KBM-7 (cell line): ENCODE results near the gene KLF5.
"Not testable (repeated sequence)": the region's sequence is repeated elsewhere in the genome, so short reads cannot be mapped to it uniquely, and the experiment has no call there.

ENCODE experiments used
- DNase-seq: peaks from one replicate; pipeline ENCODE4 v3.0.0-alpha.2; 2015
- in situ Hi-C: fragments of 300-500 bp; cut with MboI; formaldehyde crosslinking; loops from 2 replicates; pipeline ENCODE4 v1.14.3; 2020; ENCODE audit warnings: low sequenced_read_pairs, low pct_unique_long_range_greater_than_20kb, mixed read lengths

Gene KLF5

DNA sequence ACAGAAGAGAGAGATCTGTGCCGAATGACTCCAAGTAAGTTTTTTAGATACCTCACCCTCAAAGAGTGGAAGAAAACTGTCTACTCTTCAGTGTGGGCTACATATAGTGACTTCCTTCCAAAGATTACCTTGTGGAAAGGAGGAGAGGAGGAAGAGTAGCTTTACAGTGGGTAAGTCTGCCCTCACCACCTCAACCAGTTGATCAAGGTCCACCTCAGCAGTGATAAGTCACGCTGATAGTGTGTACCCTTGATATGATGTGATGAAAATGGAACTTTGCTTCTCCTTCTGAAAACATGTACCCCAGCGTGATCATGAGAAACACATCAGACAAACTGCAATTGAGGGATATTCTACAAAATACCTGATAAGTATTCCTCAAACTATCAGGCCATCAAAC, 20.6 kb downstream of the KLF5 start:
- no peak for DNase-seq
- in situ Hi-C loops: no loop called here

DNA sequence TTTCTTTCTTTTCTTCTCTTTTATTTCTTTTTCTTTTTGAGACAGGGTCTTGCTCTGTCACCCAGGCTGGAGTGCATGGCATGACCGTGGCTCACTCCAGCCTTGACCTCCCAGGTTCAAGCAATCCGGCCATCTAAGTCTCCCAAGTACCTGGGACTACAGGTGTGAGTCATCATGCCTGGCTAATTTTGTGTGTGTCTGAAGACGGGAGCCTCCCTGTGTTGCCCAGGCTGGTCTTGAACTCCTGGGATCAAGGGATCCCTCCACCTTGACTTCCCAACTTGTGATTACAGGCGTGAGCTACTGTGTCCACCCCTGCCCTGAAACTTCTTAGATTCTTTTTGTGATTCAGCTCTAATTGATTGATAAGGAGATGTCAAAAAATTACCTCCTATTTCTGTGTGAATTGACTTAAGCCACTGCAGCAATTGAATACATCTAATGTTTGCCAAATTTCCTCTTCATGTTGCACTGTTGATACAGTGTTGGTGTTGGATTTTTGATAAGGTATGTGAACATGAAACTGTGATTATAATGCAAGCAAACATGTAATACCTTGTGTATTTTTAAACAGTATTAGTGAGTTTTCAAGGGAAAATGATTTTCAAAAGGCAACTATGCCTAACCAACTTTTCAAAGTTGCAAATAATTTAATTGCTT, 22.6 kb downstream of the KLF5 start:
- no peak for DNase-seq
- in situ Hi-C loops: no loop called here

DNA sequence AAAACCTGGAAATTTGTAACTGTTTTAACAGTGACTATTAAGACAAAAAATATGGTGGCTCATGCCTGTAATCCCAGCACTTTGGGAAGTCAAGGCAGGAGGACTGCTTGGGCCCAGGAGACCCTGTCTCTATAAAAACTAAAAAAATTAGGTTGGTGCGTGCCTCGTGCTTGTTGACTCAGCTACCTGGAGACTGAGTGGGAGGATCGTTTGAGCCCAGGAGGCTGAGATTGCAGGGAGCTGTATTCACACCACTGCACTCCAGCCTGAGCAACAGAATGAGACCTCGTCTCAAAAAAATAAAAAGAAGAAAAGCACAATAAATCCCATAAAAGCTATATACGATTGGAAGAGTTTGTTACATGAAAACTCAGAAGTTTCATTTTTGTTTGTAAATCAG, 23.7 kb downstream of the KLF5 start:
- no peak for DNase-seq
- in situ Hi-C loops: no loop called here

DNA sequence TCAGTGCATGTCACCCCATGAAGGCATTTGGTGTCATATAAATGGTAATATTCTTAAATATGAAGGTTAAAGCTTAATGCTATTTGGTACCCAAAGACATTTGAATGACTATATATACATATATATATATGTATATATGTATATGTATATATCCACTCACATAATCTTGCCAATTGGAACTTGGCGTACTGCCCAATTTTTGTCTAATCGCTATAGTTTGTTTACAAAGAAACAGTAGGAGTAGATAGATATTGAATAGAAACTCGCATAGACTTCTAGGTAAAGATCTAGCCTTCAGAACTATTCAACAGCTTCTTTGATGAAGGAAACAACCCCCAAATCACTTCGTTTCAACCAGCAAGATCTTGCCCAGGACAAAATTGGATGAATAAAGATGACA, 24.1 kb downstream of the KLF5 start:
- no peak for DNase-seq
- in situ Hi-C loops: no loop called here

DNA sequence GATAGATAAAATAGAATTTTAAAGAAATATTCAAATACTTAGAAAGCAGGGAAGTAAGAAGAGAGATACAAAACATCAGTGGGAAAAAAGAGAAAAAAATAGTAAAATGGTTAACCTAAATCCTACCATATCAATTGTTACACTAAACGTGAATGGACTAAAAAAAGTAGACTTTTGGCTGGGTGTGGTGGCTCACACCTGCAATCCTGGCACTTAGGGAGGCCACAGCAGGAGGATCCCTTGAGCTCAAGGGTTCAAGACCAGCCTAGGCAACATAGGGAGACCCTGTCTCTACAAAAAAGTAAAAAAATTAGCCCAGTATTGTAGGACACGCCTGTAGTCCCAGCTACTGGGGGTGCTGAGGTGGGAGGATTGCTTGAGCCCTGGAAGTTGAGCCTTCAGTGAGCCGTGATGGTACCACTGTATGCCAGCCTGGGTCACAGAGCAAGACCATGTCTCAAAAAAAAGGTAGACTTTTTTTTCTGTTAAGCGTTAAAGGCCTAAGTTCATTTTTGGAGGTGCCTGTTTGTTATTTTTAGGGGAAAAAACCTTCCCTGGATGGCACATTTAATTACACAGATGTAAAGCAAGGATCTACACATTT, 29.6 kb downstream of the KLF5 start:
- in situ Hi-C loops: no loop called here
- DNase-seq: no peak

DNA sequence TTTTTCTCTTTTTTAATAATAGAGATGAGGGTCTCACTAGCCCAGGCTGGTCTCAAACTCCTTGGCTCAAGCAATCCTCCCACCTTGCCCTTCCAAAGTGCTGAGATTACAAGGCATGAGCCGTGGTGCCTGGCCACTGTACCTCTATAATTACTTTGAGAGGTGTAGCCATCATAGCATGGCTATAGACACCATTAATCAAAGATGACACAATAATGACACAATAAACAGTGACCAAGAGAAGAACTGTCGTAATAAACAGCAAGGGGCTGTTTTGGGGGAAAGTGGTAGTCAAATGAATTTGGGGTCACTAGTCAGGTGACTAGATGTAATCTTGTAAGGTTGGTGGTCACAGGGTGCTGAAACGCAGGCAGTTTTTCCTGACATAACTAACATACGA, 30.4 kb downstream of the KLF5 start:
- in situ Hi-C loops: no loop called here
- no peak for DNase-seq

DNA sequence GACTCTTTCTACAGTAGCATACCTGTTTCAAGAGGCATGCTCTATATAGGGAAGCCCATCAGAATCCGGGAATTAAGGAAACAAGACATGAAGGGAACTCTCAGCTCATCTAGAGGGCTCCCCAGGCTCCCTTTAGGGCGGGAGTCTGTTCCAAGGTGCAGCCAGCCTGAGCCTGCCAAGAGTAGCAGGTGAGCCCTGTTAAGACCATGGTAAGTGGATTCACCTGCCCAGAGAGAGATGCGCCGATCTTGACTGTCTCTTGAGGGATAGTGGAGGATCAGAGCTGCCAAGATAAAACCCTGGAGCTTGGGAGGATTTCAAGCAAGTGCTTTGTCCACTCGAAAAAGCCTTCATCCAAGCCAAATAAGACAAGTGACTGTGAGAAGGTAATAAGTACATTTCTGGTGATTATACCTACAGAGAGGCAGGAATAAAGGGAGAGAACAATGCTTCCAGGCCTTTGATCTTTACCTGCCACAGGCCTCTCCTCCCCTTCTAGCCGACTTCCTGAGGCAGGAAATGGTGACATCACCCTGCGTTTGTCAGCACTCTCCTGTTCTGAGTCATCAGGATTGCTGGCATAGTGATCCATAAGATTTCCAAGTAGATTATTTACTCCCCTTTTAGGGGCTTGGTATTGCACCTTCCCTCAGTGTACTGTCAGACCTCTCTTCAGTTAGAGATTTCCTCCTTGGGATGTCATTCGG, 31.5 kb downstream of the KLF5 start:
- in situ Hi-C loops: no loop called here
- DNase-seq: peak; percentile 13

DNA sequence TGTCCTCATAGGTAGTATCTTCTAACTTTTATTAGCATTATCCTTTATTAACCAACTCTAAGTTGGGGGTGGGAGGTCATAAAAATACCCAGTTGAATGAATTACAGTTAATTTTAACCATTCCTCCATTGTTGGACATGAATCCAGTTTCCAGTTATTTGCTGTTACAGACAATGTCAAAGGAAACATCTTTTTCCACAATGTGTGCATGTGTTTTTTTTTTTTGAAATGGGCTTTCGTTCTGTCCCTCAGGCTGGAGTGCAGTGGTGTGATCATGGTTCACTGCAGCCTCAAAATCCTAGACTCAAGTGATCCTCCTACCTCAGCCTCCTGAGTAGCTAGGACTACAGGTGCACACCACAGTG, 32.0 kb downstream of the KLF5 start:
- DNase-seq: no peak
- in situ Hi-C loops: no loop called here

DNA sequence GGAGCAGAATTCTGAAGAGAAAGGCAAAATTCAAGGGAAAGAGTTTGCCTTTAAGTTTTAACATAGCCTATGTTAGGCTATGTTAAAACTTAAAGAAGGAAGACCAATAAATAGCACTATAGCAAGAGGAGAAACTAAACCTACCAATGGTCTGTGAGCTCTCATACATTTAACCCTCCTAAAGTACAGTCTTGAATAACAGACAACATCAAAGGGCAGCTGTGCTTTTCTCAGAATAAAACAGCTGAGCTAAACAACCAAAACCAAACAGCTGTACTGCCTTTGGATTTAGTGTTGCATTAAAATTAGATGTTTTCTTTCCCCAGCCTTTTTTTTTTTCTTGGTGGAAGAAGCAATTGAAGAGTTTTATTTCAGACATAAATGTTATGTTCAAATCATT, 34.0 kb downstream of the KLF5 start:
- DNase-seq: no peak
- in situ Hi-C loops: no loop called here

DNA sequence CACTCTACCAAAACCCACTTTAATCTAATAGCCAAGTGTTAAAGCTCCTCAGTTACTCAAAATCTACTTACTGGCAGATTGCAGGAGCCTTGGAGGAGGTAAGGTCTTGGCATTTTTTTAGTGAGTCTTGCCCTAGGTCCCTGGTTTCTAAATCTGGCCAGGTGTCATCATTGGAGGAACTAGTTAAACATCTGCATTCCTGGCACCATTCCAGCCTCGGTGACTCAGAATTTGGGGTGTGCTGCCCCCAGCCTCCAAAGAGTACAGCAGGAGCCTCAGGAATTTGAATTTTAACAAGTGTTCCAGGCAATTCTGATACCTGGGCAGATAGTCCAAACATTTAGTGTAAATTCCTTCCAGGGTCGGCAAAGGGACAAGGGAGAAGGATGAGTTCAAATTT, 37.4 kb downstream of the KLF5 start:
- DNase-seq: no peak
- in situ Hi-C loops: no loop called here

DNA sequence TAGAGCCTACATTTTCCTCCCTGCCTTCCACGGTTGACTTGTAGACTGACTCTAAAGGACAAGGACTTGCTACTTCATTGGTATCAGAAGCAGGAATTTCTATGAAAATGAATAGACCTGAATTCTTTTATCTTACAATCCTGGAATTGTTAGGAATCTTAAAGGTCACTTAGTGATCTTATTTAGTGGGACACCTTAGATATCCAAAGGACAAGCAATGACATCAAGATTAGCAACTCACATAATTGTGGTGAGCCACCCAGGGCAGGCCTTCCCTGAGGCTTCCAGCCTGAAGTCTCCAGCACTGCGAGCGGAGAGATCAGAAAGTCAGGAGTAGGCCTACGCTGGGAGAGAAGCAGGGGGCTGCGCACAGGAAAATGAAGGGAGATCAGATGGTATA, 37.8 kb downstream of the KLF5 start:
- in situ Hi-C loops: no loop called here

DNA sequence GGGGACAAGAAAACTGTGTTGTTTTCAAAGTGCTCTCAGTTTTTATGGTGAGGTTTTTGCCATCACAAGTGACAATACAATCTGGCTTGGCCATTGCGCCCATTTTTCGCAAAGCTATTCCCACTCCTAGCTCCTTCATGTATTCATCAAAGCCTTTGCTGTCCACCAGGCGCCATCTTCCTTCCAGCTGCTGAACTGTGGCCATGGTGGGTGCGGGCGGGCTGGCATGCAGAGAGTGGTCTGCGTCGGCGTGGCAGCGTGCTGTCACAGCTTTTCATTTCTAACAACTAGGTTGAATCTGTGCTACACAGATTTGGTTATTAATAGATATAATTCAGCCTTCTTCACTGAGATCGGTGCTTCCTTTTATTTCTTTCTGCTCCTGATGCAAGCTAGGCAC, 42.0 kb downstream of the KLF5 start:
- DNase-seq, in situ Hi-C loops: not testable (repeated sequence)

More for the DNA sequence above, 37.8 kb downstream of the KLF5 start:
- no peak for DNase-seq

DNA sequence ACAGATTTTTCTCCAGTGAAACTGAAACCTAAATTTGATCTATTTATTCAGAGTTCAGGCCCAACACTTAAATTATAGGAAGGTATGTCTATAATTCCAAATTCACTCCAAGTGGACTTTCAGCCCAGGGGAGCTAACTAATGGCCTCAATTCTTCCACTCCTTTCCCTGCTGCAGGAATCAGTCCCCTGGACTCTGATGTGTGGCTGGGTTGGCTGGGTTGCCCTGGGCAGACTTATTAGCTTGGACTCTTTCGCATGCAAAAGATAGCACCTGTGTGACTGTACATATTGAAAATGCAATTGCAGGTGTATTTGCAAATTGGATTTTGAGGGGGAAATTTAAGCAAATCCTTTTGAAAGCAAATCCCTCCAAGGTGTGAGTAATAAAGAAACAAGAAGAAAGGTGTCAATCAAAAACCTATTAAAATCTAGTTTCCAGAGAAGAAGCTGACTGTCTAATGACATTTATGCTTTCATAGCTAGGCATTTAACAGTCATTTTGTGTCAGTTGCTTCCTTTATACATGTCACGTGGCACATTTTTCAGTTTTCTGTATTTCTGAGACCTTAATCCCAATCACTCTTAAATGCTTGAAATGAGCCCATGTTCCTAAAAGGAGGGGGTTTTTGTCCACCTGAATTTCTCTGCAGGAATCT, 42.7 kb downstream of the KLF5 start:
- DNase-seq: no peak
- in situ Hi-C loops: no loop called here

DNA sequence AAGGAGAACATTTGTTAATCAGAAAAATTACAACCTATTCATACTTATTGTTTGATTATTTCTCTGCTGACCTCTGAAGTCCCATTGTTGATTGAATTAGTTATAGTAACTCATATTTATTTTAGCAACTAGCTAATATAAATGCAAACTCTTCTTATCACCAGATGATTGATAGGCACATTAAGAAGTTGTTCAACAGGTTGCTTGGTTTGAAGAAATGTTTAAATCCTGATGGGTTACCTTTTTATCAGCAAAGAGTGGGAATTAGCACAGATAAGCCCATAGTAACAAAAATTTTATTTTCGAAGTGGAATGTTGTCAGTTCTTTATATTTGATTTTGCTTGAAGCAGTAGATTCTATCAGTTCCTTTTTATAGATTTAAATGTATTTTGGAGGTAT, 44.4 kb downstream of the KLF5 start:
- in situ Hi-C loops: no loop called here

DNA sequence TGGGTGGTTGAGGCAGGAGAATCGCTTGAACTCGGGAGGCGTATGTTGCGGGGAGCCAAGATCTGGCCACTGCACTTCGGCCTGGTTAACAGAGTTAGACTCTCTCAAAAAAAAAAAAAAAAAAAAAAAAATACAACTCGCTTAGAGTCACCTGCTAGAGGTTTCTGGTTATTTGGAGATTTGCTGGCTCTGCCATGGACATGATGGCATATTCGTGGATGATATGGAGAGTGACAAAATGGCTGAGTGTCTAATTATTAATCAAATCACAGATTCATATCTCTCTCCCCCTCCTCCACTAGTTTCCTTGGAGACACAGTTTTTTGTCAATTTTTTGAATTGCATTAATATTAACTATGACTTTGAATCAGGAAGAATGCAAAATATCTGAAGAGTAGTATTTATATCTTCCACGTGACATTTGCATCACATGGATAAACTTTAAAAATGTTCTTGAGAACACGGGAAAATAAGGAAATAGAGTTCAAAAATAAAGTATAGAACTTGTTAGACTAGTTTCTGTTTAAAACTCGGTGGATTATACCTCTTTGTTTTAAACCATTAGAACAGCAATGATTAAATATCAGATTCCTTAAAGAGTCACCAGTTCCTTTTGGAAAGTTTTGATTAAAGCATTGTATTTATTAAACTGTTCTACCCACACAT, 47.8 kb downstream of the KLF5 start:
- no peak for DNase-seq
- in situ Hi-C loops: no loop called here

More for the DNA sequence above, 44.4 kb downstream of the KLF5 start:
- no peak for DNase-seq

DNA sequence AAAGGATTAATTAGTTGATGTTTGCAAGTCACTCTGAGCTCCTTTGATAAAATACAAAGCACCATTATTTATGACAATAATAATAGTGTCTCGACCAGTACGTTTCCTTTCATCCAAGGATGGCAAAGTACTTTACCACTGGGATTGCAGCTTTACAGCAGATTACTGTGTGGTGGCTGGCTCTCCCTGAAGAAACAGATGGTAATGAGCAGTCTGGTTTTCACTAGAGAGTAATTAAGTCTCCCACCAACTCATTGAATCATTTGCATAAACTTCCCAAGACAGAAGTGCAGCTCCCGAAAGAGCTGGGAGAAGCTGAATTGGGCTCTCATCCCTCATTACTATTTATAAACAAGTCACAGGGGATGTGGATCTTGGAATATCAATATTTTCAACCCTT, 48.7 kb downstream of the KLF5 start:
- in situ Hi-C loops: no loop called here
- DNase-seq: no peak

DNA sequence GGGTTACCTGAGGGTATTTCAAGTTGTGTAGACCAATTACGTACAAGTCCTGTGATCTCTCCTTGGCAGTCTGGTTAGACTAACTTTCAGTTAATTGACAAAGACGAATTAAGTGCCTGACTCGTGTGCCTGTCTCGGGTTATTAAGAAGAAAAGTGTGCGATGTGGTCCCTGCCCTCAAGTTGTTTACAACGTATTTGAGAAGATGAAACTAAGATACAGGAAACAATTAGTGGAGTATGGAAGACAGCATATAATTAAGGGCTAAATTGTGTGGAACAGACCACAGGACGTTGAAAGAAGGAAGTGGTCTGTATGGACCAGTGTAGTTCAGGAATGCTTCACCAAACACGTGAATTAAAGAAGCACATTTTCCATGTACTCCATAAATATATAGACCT, 49.2 kb downstream of the KLF5 start:
- in situ Hi-C loops: no loop called here
- DNase-seq: peak; percentile 45

DNA sequence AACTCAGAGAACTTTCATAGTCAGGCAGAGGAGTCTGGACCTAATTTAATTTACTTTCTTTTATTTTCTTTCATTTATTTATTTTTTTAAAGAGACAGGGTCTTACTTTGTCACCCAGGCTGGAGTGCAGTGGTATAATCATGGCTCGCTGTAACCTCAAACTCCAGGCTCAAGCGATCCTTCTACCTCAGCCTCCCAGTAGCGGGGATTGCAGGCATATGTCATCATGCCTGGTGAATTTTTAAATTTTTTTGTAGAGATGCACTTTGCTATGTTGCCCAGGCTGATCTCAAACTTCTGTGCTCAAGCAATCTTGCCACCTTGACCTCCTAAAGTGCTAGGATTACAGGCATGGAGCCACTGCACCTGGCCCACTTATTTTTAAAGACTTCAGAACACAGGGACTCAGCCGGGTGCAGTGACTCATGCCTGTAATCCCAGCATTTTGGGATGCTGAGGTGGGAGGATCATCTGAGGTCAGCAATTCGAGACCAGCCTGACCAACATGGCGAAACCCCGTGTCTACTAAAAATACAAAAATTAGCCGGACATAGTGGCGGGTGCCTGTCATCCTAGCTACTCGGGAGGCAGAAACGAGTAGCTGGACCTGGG, 50.6 kb downstream of the KLF5 start:
- in situ Hi-C loops: no loop called here
- DNase-seq: no peak

DNA sequence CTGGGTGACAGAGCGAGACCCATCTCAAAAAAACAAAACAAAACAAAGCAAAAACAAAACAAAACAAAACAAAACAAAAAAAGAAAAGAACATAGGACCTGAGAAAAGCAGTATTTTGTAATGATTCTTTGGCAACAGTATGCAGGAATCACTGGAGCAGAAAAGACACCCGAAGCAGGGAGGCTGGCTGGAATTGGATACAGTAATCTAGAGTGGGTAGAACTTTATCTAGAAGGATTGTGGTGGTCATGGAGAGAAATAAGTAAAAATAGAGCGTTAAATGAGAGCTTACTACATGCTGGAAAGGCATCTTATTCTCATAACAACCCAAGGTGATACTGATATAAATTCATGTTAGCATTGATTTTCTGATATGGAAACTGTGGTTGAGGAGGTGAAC, 51.2 kb downstream of the KLF5 start:
- no peak for DNase-seq
- in situ Hi-C loops: no loop called here
